ENCODE results near the gene PDZD2.

Gene PDZD2

GRCh38 chr5:31833710-31834109 is 194.8 kb downstream of the PDZD2 start:
- H3K4me3 ChIP-seq (ENCODE audit: low read depth, low read length), result no peak overlapping the region
- no peak for TF ChIP-seq CTCF (IDR thresholded peaks at IDR 0.05; ENCODE audit: low read depth, low read length)

GRCh38 chr5:31844622-31845345 is 205.9 kb downstream of the PDZD2 start:
- no peak for TF ChIP-seq CTCF (IDR thresholded peaks at IDR 0.05; ENCODE audit: low read depth, low read length)

GRCh38 chr5:31845361-31845760 is 206.4 kb downstream of the PDZD2 start:
- H3K4me3 ChIP-seq (ENCODE audit: low read depth, low read length), result no peak overlapping the region
- TF ChIP-seq CTCF (IDR thresholded peaks at IDR 0.05; ENCODE audit: low read depth, low read length), result no peak

More at GRCh38 chr5:31844622-31845345, 205.9 kb downstream of the PDZD2 start:
- H3K4me3 ChIP-seq (ENCODE audit: low read depth, low read length), result no peak overlapping the region

GRCh38 chr5:31846934-31847333 is 208.0 kb downstream of the PDZD2 start:
- no peak overlapping the region for H3K4me3 ChIP-seq (ENCODE audit: low read depth, low read length)
- TF ChIP-seq CTCF (IDR thresholded peaks at IDR 0.05; ENCODE audit: low read depth, low read length), result no peak

GRCh38 chr5:31847354-31847753 is 208.4 kb downstream of the PDZD2 start:
- TF ChIP-seq CTCF (IDR thresholded peaks at IDR 0.05; ENCODE audit: low read depth, low read length), result no peak
- no peak overlapping the region for H3K4me3 ChIP-seq (ENCODE audit: low read depth, low read length)

GRCh38 chr5:31850981-31851689 is 212.2 kb downstream of the PDZD2 start:
- no peak overlapping the region for H3K4me3 ChIP-seq (ENCODE audit: low read depth, low read length)
- TF ChIP-seq CTCF (IDR thresholded peaks at IDR 0.05; ENCODE audit: low read depth, low read length), result no peak

All from WI38 (cell line).